Hepatocyte (in vitro differentiated cells): Measurements from ENCODE around the gene PDLIM1.

Experiments
- CTCF ChIP-seq: fragments of 200-600 bp; sonication (generic); IDR thresholded peaks from 2 replicates; pipeline ENCODE4 v1.5.1; 2016; ENCODE audit warnings: antibody characterized with exemption, mild to moderate bottlenecking; ENCODE audit not compliant: poor library complexity
- EZH2 ChIP-seq: fragments of 200-600 bp; sonication (generic); IDR thresholded peaks from 2 replicates; pipeline ENCODE4 v1.6.1; 2016; ENCODE audit warnings: antibody characterized with exemption, mild to moderate bottlenecking, borderline replicate concordance

GRCh38 chr10:95221124-95221523 lies 69.7 kb downstream of the PDLIM1 start:
- TF ChIP-seq CTCF: no peak
- no peak for TF ChIP-seq EZH2
